CD4-positive, alpha-beta T cell (primary cell): Measurements from ENCODE around the gene SPIN1. TPM values are rescaled to one million over a fixed set of nuclear protein-coding genes. Genes with fewer than 3 reads are reported as not detected.
A peak's percentile ranks its signal among the peaks of the same experiment; 100 is the strongest.

Experiments
- ATAC-seq: fragments of 200-7000 bp; cut with Tn5 transposase; one replicate; pipeline ENCODE4 v1.10.0; 2022; ENCODE audit warnings: mild to moderate bottlenecking; ENCODE audit not compliant: poor library complexity
- CTCF ChIA-PET: fragments of 350-600 bp; sonication (Branson Sonifier 250); formaldehyde crosslinking; loops from one replicate; lab custom pipeline; 2021; ENCODE audit warnings: antibody characterized with exemption, inconsistent platforms; lab: Charles Lee
- POLR2A ChIA-PET: fragments of 350-600 bp; sonication (Branson Sonifier 250); formaldehyde crosslinking; loops from one replicate; lab custom pipeline; 2021; ENCODE audit warnings: antibody characterized with exemption, inconsistent platforms; lab: Charles Lee
- DNase-seq, 14 experiments: peaks; one replicate each; pipeline ENCODE4 v3.0.0-alpha.2; 2013 to 2020; ENCODE audit warnings: mixed read lengths in 2 of 14
- H3K27ac ChIP-seq, 2 donors: one replicate each; pipeline versions ENCODE4 v1.5.1 to v1.7.0; 2013; ENCODE audit warnings: low read length in 2 of 2, low read depth in 1 of 2, mild to moderate bottlenecking in 1 of 2
- H3K27me3 ChIP-seq, 2 experiments: 1 replicate in 1 of 2; 2 replicates in 1 of 2; pipeline versions ENCODE4 v1.6.1 to v1.7.0; 2013; ENCODE audit warnings: low read length in 2 of 2, control low read depth in 1 of 2, mild to moderate bottlenecking in 1 of 2, moderate library complexity in 1 of 2; ENCODE audit not compliant: insufficient read depth in 2 of 2, control insufficient read depth in 1 of 2
- H3K36me3 ChIP-seq: one replicate; pipeline ENCODE4 v1.6.1; 2013; ENCODE audit warnings: low read length, control low read depth; ENCODE audit not compliant: insufficient read depth
- H3K4me1 ChIP-seq: one replicate; pipeline ENCODE4 v1.6.1; 2013; ENCODE audit warnings: low read length, control low read depth; ENCODE audit not compliant: insufficient read depth
- H3K4me3 ChIP-seq: one replicate; pipeline ENCODE4 v1.5.1; 2013; ENCODE audit warnings: mild to moderate bottlenecking, low read length, moderate library complexity
- H3K9me3 ChIP-seq, 2 experiments: 1 replicate in 1 of 2; 2 replicates in 1 of 2; pipeline versions ENCODE4 v1.6.1 to v1.7.0; 2013; ENCODE audit warnings: low read length in 2 of 2, mild to moderate bottlenecking in 2 of 2, control low read depth in 1 of 2, moderate library complexity in 1 of 2; ENCODE audit not compliant: control insufficient read depth in 1 of 2, insufficient read depth in 1 of 2
- H3K27ac Mint-ChIP-seq: one replicate; pipeline ENCODE4 v1.8.0; 2020; ENCODE audit warnings: mixed read lengths
- H3K27me3 Mint-ChIP-seq: one replicate; pipeline ENCODE4 v1.8.0; 2021; ENCODE audit warnings: mixed read lengths
- H3K36me3 Mint-ChIP-seq: one replicate; pipeline ENCODE4 v1.8.0; 2021; ENCODE audit warnings: low read depth, mixed read lengths
- H3K4me1 Mint-ChIP-seq: one replicate; pipeline ENCODE4 v1.8.0; 2021; ENCODE audit warnings: low read depth, mixed read lengths
- H3K4me3 Mint-ChIP-seq: one replicate; pipeline ENCODE4 v1.8.0; 2020; ENCODE audit warnings: mild to moderate bottlenecking, mixed read lengths
- H3K9me3 Mint-ChIP-seq: one replicate; pipeline ENCODE4 v1.8.0; 2020; ENCODE audit warnings: mixed read lengths
- intact Hi-C, 2 experiments: fragments of 100-400 bp; cut with DNase I in 1 of 2; cut with micrococcal nuclease in 1 of 2; formaldehyde crosslinking; loops; one replicate each; pipeline versions ENCODE4 v1.15.1 to v1.9.0; 2023 to 2025; cut with DNase I, micrococcal nuclease
- total RNA-seq, 174 experiments: library from RNA in 2 of 174; stranded (reverse) in 2 of 174; gene quantifications; one replicate each; pipeline ENCODE4 v1.2.3 and lab custom pipeline; 2021 to 2026
- TF ChIP-seq, protein P1 (sequence below): fragments of 200-600 bp; IDR thresholded peaks from one replicate; pipeline ENCODE4 v1.8.0; 2022; ENCODE audit warnings: antibody characterized with exemption, mild to moderate bottlenecking

Gene SPIN1
- total RNA-seq, 2 experiments from 2014 or later = 27.7 to 30.3 TPM

DNA sequence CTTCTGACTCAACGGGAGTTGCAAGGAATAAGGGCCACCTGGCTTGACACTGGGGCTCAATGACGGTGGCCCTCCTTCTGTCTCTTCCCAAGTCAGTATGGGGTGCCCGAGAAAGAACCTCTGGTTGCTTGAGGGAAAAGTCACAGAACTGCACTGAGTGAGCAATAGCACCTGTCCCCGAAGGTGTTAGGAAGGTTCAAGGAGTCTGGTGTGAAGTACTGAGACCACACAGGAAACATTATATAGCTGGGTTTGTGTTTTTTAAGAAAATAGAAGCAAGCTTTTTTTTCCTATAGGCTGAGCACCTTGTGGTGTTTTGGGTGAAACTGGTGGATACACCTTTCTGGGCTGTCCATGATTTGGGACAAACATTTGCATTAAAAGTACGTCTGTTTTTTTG is 62.9 kb downstream of the SPIN1 start:
- H3K27ac Mint-ChIP-seq = no peak overlapping the region
- no peak for ATAC-seq
- peaks cover 2 to 4% of the 10 kb centered on the region in 2 experiments for H3K9me3 ChIP-seq
- H3K4me3 ChIP-seq = no peak overlapping the region
- H3K36me3 ChIP-seq = peaks cover 20% of the 10 kb centered on the region
- peaks cover 3% of the 10 kb centered on the region for H3K9me3 Mint-ChIP-seq
- H3K4me1 Mint-ChIP-seq = peaks cover 24% of the 10 kb centered on the region
- H3K27me3 Mint-ChIP-seq = no peaks in the 10 kb centered on the region
- ChIA-PET CTCF (no interaction called here), POLR2A (no interaction called here)
- peaks cover 6% of the 10 kb centered on the region for H3K4me1 ChIP-seq
- H3K36me3 Mint-ChIP-seq = peaks cover 70% of the 10 kb centered on the region
- TF ChIP-seq, protein P1, sequence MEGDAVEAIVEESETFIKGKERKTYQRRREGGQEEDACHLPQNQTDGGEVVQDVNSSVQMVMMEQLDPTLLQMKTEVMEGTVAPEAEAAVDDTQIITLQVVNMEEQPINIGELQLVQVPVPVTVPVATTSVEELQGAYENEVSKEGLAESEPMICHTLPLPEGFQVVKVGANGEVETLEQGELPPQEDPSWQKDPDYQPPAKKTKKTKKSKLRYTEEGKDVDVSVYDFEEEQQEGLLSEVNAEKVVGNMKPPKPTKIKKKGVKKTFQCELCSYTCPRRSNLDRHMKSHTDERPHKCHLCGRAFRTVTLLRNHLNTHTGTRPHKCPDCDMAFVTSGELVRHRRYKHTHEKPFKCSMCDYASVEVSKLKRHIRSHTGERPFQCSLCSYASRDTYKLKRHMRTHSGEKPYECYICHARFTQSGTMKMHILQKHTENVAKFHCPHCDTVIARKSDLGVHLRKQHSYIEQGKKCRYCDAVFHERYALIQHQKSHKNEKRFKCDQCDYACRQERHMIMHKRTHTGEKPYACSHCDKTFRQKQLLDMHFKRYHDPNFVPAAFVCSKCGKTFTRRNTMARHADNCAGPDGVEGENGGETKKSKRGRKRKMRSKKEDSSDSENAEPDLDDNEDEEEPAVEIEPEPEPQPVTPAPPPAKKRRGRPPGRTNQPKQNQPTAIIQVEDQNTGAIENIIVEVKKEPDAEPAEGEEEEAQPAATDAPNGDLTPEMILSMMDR = no peak
- intact Hi-C loops = no loop called here
- H3K27ac ChIP-seq = no peak overlapping the region
- no peak overlapping the region for H3K4me3 Mint-ChIP-seq
- no peaks in the 10 kb centered on the region for H3K27me3 ChIP-seq
- DNase-seq = peak in 1 of 14 experiments; percentile 5

DNA sequence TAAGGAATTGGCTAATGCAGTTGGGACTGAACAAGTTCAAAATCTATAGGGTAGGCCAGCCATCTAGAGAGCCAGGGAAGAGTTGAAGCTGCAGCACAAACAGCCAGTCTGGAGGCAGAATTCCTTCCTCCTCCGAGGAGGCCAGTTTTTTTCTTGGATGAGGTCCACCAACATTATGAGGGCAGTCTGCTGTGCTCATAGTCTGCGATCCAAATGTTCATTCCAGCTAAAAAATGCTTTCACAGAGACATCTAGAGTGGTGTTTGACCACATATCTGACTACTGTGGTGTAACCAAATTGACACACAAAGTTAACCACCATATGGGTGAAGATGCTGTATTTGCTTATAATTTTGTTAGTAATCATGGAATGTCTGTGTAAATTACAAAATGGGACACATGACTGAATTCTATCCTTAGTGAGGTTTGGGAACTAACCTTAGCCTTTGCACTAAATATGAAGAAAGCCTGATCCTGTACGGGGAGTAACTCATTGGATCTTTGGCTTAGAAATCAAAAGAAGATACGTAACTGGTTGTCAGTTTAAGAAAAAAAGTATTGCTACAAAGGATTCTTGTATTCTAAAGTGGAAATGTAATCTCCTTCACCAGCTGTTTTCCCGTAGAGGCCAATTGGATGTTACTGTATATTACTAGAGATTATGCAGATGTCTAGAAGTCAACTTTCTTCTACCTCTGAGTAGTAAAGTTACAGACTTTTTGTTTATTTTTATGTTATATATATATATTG is 70.6 kb downstream of the SPIN1 start:
- H3K27ac Mint-ChIP-seq = no peak overlapping the region
- intact Hi-C loops = no loop called here
- POLR2A ChIA-PET = no interaction called here

DNA sequence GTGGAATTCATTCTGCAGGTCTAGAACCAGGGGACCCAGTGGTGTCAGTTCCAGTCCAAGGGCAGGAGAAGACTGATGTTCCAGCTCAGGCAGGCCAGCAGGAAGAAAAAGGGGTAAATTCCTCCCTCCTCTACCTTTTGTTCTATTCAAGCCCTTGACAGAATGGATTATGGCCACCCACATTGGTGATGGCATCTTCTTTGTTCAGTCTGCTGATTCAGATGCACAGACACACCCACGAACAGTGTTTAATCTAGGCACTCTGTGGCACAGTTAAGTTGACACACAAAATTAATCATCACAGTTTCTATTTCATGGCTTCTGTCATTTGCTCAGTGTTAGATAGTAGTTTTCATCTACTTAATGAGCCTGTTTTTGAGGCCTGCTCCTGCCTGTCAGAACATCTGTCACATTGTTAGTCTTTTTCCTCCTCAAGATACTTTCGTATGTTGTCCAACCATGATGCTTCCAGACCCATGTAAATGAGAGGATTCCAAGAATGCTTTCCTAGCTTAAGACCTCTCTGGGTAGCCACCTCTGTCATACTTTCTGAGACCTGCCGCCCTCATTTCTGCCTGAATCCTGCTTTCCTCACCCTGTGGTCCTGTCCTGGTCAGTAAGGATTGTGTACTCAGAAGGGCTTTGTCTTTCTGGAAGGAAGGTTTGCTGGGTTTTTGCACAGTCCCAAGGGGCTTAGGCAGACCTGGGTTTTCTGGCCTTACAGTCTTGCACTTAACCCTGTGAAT is 72.5 kb downstream of the SPIN1 start:
- Mint-ChIP-seq H3K4me1 (no peaks in the 10 kb centered on the region), H3K27me3 (no peaks in the 10 kb centered on the region), H3K4me3 (no peak overlapping the region), H3K9me3 (no peaks in the 10 kb centered on the region), H3K27ac (no peak overlapping the region), H3K36me3 (peaks cover 63% of the 10 kb centered on the region)
- intact Hi-C loops = loop anchor here in 1 of 2 experiments (10.0 kb wide), 1 partner anchor 286 kb away; no protein-coding TSS in a partner anchor
- Histone ChIP-seq H3K4me1 (no peaks in the 10 kb centered on the region), H3K27ac (no peak overlapping the region), H3K9me3 (no peaks in the 10 kb centered on the region), H3K36me3 (peaks cover 2% of the 10 kb centered on the region), H3K4me3 (no peak overlapping the region), H3K27me3 (no peaks in the 10 kb centered on the region)
- ChIA-PET CTCF (no interaction called here), POLR2A (no interaction called here)
- TF ChIP-seq, protein P1 = no peak
- DNase-seq (no peak), ATAC-seq (no peak)

More for the DNA sequence above, 70.6 kb downstream of the SPIN1 start:
- DNase-seq (no peak), ATAC-seq (no peak)
- TF ChIP-seq, protein P1 = no peak
- no peaks in the 10 kb centered on the region for H3K27me3 ChIP-seq
- H3K9me3 ChIP-seq = no peaks in the 10 kb centered on the region
- H3K4me1 ChIP-seq = no peaks in the 10 kb centered on the region
- Mint-ChIP-seq H3K4me1 (no peaks in the 10 kb centered on the region), H3K27me3 (no peaks in the 10 kb centered on the region), H3K9me3 (no peaks in the 10 kb centered on the region), H3K36me3 (peaks cover 51% of the 10 kb centered on the region), H3K4me3 (no peak overlapping the region)
- H3K4me3 ChIP-seq = no peak overlapping the region
- CTCF ChIA-PET = interaction anchor here (0.6 kb wide), 1 partner anchor 9 kb away, joined by 3 read pairs; no protein-coding TSS in a partner anchor
- no peak overlapping the region for H3K27ac ChIP-seq
- peaks cover 2% of the 10 kb centered on the region for H3K36me3 ChIP-seq
